Measurements from ENCODE around the gene LRG1. TPM values are rescaled to one million over a fixed set of nuclear protein-coding genes. Genes with fewer than 3 reads are reported as not detected.

Gene LRG1
- total RNA-seq, 4 donors from 2014 or later = 0.56 to 2.7 (median 2.0) TPM; not detected in 1

DNA sequence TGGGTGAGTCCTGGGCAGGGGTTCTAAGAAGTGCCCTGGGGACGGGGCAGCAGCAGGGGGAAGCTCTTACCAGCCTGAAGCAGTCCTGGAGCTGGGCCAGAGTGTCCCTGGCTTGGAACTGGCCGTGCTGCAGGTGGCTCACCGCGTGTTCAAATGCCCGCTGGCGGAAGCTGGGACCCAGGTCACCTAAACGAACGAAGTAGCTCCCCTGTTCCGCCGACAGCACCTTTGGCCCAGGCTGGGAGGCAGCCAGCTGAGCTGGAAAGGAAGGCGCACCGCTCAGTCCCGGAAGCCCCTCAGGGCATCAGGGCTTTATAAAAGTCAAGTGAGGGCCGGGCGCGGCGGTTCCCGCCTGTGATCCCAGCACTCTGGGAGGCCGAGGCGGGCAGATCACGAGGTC is 31.1 kb downstream of the LRG1 start:
- Histone ChIP-seq H3K4me3 (replicated peaks in 1 of 3) (no peak overlapping the region), H3K27ac (no peak overlapping the region), H3K9me3 (no peaks in the 10 kb centered on the region), H3K4me1 (no peaks in the 10 kb centered on the region), H3K36me3 (no peaks in the 10 kb centered on the region), H3K27me3 (no peaks in the 10 kb centered on the region)
- TF ChIP-seq, protein P1, sequence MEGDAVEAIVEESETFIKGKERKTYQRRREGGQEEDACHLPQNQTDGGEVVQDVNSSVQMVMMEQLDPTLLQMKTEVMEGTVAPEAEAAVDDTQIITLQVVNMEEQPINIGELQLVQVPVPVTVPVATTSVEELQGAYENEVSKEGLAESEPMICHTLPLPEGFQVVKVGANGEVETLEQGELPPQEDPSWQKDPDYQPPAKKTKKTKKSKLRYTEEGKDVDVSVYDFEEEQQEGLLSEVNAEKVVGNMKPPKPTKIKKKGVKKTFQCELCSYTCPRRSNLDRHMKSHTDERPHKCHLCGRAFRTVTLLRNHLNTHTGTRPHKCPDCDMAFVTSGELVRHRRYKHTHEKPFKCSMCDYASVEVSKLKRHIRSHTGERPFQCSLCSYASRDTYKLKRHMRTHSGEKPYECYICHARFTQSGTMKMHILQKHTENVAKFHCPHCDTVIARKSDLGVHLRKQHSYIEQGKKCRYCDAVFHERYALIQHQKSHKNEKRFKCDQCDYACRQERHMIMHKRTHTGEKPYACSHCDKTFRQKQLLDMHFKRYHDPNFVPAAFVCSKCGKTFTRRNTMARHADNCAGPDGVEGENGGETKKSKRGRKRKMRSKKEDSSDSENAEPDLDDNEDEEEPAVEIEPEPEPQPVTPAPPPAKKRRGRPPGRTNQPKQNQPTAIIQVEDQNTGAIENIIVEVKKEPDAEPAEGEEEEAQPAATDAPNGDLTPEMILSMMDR (IDR thresholded peaks at IDR 0.05) = no peak
- TF ChIP-seq POLR2A (IDR thresholded peaks at IDR 0.05) = no peak
- 79 to 82% methylated on average over 2 to 17 of the region's 21 CpGs for WGBS, 2 donors
- intact Hi-C loops (cut with DNase I) = no loop called here
- DNase-seq = no peak

DNA sequence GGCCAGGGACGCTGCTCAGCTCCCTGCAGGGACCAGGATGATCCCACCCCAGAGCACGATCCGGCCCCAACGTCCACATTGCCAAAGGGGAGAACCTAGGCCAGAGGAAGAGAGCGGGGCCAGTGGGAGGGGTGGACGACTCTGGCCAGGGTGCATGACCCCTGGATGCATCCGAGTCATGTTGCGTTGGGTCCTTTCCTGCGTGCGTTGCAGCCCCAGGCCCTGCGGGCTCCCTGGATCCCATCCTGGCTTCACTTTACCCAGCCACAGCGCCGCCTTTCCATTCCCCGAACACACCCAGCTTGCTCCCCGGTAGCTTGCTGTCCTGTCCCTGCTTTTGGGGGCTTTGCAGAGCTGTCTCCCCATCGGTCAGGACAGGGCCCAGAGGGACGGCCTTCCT is 32.0 kb downstream of the LRG1 start:
- Histone ChIP-seq H3K27me3 (no peaks in the 10 kb centered on the region), H3K4me1 (no peaks in the 10 kb centered on the region), H3K9me3 (no peaks in the 10 kb centered on the region), H3K4me3 (replicated peaks in 1 of 3) (no peak overlapping the region), H3K27ac (no peak overlapping the region), H3K36me3 (peaks cover 3 to 6% of the 10 kb centered on the region in 2 donors)
- 74 to 85% methylated on average over 14 to 17 of the region's 17 CpGs for WGBS, 2 donors
- intact Hi-C loops (cut with DNase I) = no loop called here
- TF ChIP-seq POLR2A (IDR thresholded peaks at IDR 0.05) = no peak
- TF ChIP-seq, protein P1 (IDR thresholded peaks at IDR 0.05) = no peak
- no peak for DNase-seq

DNA sequence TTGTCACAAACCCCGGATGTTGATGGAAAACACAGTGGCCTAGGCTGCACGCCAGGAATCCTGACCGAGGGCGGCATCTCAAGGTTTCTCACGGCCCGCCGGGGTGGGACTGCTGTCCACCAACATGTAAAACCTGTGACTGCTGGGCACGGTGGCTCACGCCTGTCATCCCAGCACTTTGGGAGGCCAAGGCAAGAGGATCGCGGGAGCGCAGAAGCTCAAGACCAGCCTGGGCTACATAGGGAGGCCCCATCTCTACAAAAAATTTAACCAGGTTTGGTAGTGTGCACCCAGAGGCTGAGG is 32.7 kb downstream of the LRG1 start:
- TF ChIP-seq, protein P1 (IDR thresholded peaks at IDR 0.05) = no peak
- no peak for TF ChIP-seq POLR2A (IDR thresholded peaks at IDR 0.05)
- H3K4me1 ChIP-seq = no peaks in the 10 kb centered on the region
- intact Hi-C loops (cut with DNase I) = no loop called here
- no peak overlapping the region for H3K27ac ChIP-seq
- H3K4me3 ChIP-seq (replicated peaks in 1 of 3) = no peak overlapping the region
- H3K27me3 ChIP-seq = no peaks in the 10 kb centered on the region
- H3K36me3 ChIP-seq = peaks cover 6 to 9% of the 10 kb centered on the region in 2 donors
- no peak for DNase-seq
- no peaks in the 10 kb centered on the region for H3K9me3 ChIP-seq
- WGBS, 2 donors = 82 to 86% methylated on average over 6 to 10 of the region's 12 CpGs

DNA sequence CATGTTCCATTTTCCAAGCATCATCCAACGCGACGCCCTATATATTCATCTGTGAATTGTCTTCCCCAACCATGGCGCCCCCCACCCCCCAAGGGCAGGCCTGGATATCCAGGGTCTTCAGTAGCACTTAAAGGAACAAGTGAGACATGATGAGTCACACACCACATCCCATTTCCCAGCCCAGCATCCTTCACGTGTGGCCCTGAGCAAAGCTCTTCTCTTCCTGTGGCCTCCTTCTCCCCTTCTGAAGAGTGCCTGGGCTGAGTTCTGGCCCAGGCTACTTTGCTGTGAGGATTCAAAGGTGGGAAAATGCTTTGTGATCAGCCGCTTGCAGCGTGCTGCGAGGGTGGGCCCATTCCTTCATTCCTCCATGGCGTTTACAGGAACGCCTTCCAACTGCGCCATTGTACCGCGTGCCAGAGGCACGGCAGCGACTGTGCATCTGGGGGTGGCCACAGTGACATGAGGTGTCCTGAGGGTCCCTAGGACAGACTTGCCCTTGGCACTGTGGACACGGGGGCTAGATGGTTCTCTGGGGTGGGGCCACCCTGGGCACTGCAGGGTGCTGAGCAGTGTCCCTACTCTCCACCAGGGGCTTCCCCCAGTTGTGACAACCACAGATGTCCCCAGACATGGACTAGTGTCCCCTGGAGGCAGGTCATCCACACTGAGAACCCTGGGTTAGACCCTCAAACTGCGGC is 33.2 kb downstream of the LRG1 start:
- Histone ChIP-seq H3K9me3 (no peaks in the 10 kb centered on the region), H3K27ac (no peak overlapping the region), H3K4me3 (replicated peaks in 1 of 3) (no peak overlapping the region), H3K36me3 (peaks cover 10 to 12% of the 10 kb centered on the region in 2 donors), H3K27me3 (no peaks in the 10 kb centered on the region), H3K4me1 (no peaks in the 10 kb centered on the region)
- intact Hi-C loops (cut with DNase I) = no loop called here
- TF ChIP-seq, protein P1 (IDR thresholded peaks at IDR 0.05) = no peak
- no peak for TF ChIP-seq POLR2A (IDR thresholded peaks at IDR 0.05)
- DNase-seq = no peak
- WGBS, 2 donors = 85 to 90% methylated on average over 13 to 16 of the region's 17 CpGs

DNA sequence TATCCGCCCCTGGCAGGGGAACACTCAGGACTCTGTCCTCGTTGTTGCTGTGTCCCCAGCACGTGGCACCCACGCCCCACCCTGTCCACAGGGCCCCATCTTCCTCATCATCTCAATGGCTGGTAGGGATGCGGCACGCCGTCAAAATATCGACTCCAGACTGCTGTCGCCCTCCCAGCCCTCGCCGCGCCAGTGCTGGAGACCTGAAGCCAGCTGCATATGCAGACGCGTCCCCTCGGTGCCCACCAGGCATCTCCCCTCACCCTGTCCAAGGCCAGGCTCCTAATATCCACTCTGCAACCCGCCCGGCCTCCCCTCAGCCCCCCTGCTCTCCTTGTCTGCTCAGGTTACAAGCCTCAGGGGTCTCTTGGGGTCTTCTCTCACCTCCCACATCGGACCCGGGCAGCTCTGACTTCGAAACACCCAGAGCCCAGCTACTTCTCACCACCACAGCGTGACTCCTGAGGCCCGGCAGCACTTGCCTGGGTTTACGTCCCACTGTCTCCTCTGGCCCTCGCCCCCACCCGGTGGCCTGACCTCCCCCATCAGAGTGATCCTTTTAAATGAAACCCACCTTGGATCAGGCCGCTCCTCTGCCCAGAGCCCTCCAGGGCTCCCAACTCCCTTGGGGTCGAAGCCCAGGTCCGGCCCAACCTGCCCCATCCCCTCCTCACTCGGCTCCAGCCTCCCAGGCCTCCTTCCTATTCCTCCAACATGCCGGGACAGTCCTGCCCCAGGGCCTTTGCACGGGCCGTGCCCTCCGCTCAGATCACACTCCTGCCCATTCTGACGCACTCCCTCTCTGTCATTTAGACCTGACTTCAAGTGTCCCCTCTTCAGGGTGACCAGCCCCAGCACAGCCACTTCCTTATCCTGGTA is 34.0 kb downstream of the LRG1 start:
- Histone ChIP-seq H3K4me1 (no peaks in the 10 kb centered on the region), H3K27me3 (no peaks in the 10 kb centered on the region), H3K9me3 (no peaks in the 10 kb centered on the region), H3K4me3 (replicated peaks in 1 of 3) (no peak overlapping the region), H3K36me3 (peaks cover 18 to 19% of the 10 kb centered on the region in 2 donors), H3K27ac (no peak overlapping the region)
- no peak for DNase-seq
- 94% methylated on average over 29 to 34 of the region's 34 CpGs for WGBS, 2 donors
- intact Hi-C loops (cut with DNase I) = no loop called here
- TF ChIP-seq, protein P1 (IDR thresholded peaks at IDR 0.05) = no peak
- TF ChIP-seq POLR2A (IDR thresholded peaks at IDR 0.05) = no peak
